VCaP (cell line): ENCODE data around the gene MMD.
A peak's percentile ranks its signal among the peaks of the same experiment; 100 is the strongest.

Experiments used
- H3K27ac ChIP-seq: fragments of 450-650 bp; 2 replicates; pipeline ENCODE4 v1.5.1; 2017
- CTCF ChIP-seq: fragments of 450-650 bp; conservative IDR thresholded peaks from 2 replicates; pipeline ENCODE4 v1.5.1; 2017; ENCODE audit warnings: mild to moderate bottlenecking, moderate library complexity

The MMD gene

GRCh38 chr17:55424893-55425540 lies 3.4 kb upstream of the MMD start:
- TF ChIP-seq CTCF, result no peak
- H3K27ac ChIP-seq, result no peak overlapping the region

- H3K27ac ChIP-seq, result no peak overlapping the region
- TF ChIP-seq CTCF, result no peak
Measured at GRCh38 chr17:55423535-55423934, 1.9 kb upstream of the MMD start.

DNA sequence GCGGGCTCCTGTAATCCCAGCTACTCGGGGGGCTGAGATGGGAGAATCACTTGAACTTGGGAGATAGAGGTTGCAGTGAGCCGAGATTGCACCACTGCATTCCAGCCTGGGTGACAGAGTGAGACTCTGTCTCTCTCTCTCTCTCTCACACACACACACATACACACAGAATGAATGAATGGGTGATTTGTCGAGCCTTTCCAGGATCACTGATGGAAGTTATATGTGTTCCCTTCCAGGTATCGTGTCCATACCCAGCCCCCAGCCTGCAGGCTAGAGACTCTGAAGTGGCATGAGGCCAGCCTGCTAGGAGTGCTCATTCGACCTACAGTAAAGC lies 1.2 kb upstream of the MMD start:
- peak overlapping the region; percentile 86; the same call in 1 of the 2 replicates for H3K27ac ChIP-seq

GRCh38 chr17:55420776-55421178 lies 858 bp downstream of the MMD start:
- peak overlapping the region; percentile 86 for H3K27ac ChIP-seq
- TF ChIP-seq CTCF, result no peak

DNA sequence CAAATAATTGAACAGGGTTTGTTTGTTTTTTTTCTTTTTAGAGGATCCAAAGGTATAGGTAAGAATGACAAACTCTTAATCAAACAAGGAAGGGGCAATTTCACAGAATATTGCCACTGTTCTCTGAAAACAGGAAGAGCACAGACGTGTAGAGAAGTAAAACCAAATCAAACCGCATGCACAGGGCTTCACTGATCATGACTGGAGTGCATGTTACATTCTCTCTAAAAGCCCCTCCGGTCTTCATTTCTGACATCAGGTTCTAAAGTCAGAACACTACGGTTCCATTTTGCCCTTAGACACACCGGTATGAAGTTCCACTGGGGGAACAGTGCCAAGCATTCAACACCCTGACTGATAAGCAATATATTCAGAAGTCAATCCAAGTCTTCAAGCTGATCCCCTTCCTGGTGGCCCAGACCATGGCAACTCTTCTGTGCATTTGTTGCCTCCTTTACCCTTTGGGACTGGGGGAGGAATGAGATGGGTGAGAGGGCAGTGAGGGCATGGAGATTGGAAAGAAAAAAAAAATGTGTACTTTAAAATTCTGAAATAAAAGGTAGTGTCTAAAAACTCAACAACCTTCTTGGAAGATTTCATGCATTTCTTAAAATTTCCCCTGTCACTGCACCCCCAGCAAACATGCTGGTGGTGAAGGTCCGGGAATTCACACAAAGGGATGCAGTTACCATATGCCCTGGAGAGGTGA lies 1.4 kb downstream of the MMD start:
- no peak for TF ChIP-seq CTCF
- H3K27ac ChIP-seq, result peak overlapping the region; percentile 86; the same call in 1 of the 2 replicates

GRCh38 chr17:55418369-55419268 lies 3.0 kb downstream of the MMD start:
- H3K27ac ChIP-seq, result no peak overlapping the region
- TF ChIP-seq CTCF, result no peak

- no peak for TF ChIP-seq CTCF
- H3K27ac ChIP-seq, result no peak overlapping the region
Measured at GRCh38 chr17:55417411-55418268, 4.0 kb downstream of the MMD start.
